ENCODE results near the gene MEA1.
A peak's percentile ranks its signal among the peaks of the same experiment; 100 is the strongest.

Gene MEA1

GRCh38 chr6:43038727-43039126 is 25.0 kb upstream of the MEA1 start:
- DNase-seq (ENCODE audit: low read depth) = no peak

- no peak for DNase-seq (ENCODE audit: low read depth)
These were observed 24.0 kb upstream of the MEA1 start for GRCh38 chr6:43037706-43038105.

GRCh38 chr6:43037197-43037596 is 23.5 kb upstream of the MEA1 start:
- DNase-seq (ENCODE audit: low read depth) = no peak

- no peak for DNase-seq (ENCODE audit: low read depth)
These were observed 23.0 kb upstream of the MEA1 start for GRCh38 chr6:43036712-43037111.

- DNase-seq (ENCODE audit: low read depth) = no peak
These were observed 21.9 kb upstream of the MEA1 start for GRCh38 chr6:43035495-43036194.

DNA sequence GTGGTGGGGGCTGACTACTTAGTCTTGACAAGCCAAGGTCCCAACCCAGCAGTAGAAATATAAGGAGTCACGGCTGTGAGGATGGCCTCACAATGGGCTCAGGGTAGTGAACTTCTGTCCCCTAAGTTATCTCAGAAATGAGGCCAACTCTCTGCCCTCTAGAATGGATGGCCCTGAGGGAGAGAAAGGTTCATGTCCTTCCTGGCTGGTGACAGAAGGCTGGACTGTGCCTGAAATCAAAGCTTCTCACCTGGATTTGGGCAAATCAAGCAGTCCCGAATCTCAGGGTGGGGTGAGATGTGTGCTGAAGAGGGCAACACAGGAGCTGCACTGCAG is 20.4 kb upstream of the MEA1 start:
- no peak for DNase-seq (ENCODE audit: low read depth)

- no peak for DNase-seq (ENCODE audit: low read depth)
These were observed 19.9 kb upstream of the MEA1 start for GRCh38 chr6:43033496-43034189.

GRCh38 chr6:43032326-43032725 is 18.6 kb upstream of the MEA1 start:
- no peak for DNase-seq (ENCODE audit: low read depth)

DNA sequence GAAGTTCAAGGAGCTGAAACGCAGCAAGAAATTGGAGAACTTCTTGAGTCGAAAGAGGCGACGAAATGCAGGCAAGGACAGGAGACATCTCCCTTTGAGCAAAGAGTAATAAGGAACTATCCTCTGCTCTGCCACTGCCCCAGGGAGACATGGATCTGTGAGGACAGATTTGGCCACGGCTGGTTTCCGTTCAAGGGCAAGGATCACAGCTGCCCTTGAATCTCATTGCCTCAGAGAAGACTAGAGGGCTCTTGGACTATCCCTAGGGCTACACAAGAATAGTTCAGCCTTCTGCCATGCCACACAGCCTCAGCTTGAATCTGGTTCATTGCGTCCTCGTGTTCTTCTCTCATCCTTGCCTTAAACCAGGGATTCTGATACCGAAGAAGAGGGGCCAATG is 15.4 kb upstream of the MEA1 start:
- DNase-seq (ENCODE audit: low read depth) = no peak

- no peak for DNase-seq (ENCODE audit: low read depth)
These were observed 12.6 kb upstream of the MEA1 start for GRCh38 chr6:43026365-43026764.

DNA sequence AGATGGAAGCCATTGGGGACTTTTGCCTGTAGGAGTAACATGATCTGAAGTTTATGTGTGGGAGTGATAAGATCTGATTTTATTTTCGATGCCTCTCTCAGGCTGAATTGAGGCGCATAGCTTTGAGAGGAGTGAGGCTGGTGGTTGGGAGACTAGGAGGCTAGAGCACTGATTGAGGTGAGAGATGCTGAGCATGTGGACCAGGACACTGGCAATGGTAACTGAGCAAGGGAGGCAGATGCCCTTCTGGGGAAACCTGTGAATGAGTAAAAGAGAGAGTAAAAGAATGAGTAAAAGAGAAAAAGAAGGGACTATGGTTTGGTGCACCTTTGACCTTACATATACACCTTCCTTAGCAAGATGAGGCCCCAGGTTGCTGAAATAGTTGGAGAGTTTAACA is 10.7 kb upstream of the MEA1 start:
- DNase-seq (ENCODE audit: low read depth) = no peak

GRCh38 chr6:43021270-43022047 is 7.7 kb upstream of the MEA1 start, which contains the start of gene RRP36:
RRP36 (plus strand) TSS chr6:43021623; CDS start chr6:43021655, 32 bp downstream.
- DNase-seq (ENCODE audit: low read depth) = peak; percentile 49

- DNase-seq (ENCODE audit: low read depth) = no peak
These were observed 7.1 kb upstream of the MEA1 start for GRCh38 chr6:43020847-43021246.

DNA sequence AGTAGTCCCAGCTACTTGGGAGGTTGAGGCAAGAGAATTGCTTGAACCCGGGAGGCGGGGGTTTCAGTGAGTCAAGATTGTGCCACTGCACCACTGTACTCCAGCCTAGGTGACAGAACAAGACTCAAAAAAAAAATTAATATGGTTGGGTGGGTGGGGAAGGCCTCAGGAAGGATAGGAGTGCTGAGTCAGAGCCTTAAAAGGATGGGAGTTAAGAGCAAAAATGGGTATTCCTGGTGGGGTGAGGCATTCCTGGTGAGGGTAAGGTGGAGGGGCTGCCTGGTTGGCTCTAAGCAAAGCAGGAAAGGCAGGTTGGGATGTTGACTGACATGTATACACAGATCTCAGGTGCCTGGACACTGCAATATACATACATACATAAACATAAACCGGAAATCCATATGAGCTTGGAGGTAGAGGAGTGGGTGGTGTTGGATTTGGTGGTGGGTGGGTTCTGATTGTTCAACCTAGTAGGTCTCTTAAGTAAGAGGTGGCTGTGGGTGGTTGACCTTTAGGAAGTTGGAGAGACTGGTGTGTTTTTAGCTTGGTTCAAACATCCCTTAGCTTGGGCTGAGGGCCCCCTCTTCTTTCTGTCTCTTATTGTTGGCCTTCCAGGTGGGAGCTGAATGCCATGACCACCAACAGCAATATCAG is 6.4 kb upstream of the MEA1 start:
- DNase-seq (ENCODE audit: low read depth) = no peak

DNA sequence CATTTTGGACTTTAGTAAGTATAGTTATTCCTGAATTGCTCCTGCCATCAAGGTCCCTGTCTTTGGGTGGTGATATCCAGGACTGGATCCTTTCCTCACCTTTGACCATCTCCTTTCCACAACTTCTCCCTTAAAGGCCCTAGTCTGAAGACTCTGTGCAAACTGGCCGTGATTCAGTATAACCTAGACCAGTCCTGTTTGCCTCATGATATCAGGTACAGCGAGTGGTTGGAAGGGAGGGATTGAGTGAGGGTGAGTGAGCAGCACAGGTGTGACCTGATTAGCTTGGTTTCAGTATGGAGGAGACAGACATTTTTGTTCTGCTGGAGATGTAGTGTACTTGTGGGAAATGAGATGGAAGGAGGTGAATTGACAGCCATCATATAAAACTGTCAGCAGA is 5.4 kb upstream of the MEA1 start:
- DNase-seq (ENCODE audit: low read depth) = no peak

- no peak for DNase-seq (ENCODE audit: low read depth)
These were observed 3.2 kb upstream of the MEA1 start for GRCh38 chr6:43016943-43017334.

- no peak for DNase-seq (ENCODE audit: low read depth)
These were observed 2.6 kb upstream of the MEA1 start for GRCh38 chr6:43016176-43016942.

GRCh38 chr6:43014434-43014909 is 726 bp upstream of the MEA1 start:
- DNase-seq (ENCODE audit: low read depth) = no peak

DNA sequence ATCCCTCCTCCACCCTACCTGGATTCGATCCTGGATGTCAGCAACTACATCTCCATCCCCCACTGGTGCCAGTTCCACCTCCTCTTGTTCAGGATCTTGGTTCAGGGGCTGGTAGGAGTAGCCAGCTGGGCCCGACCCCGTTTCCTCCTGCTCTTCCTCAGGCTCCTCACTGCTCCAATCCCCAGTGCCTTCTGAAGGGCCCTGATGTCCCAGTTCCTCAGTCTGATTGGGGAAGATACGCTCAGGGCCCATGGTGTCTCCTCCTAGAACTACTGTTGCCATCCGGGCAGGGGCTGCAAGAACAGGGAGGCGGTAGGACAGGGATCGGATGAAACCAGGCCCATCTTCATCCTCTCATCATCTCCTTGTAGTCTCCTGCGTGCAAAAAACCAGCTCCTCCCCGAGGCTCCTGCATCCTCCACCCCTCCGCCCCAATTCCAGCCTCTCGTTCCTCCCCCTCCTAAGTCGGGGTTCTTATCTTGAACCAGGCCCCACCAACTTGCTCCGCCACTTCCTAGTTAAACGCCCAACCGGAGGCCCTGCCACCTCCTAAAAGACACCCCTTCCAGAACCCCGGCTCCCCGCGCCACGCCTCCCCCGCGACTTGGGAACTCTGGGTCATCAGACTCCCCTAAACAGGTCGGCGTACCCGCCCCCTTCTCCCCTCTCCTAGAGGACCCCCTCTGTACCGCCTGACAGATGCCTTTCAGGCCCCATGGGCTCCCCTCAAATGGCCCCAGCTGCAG is 476 bp downstream of the MEA1 start:
- no peak for DNase-seq (ENCODE audit: low read depth)

- no peak for DNase-seq (ENCODE audit: low read depth)
These were observed 1.4 kb downstream of the MEA1 start for GRCh38 chr6:43012364-43012763.

GRCh38 chr6:43011207-43011606 is 2.5 kb downstream of the MEA1 start:
- no peak for DNase-seq (ENCODE audit: low read depth)

All from activated gamma-delta T cell treated with anti-CD3 and anti-CD28 coated beads, Interleukin-2, amount 50 U/mL, for 16 hours (primary cell).